ENCODE data around the gene RPS4Y2.

Gene RPS4Y2

GRCh38 chrY:20817067-20817466, 61.2 kb downstream of the RPS4Y2 start:
- in situ Hi-C loops (cut with MboI; ENCODE audit: low sequenced_read_pairs): no loop called here

Data from hTERT RPE-1 (cell line).